ENCODE data around the gene RAB17.

Gene RAB17

GRCh38 chr2:237534380-237534779 lies 56.2 kb downstream of the RAB17 start:
- DNase-seq: no peak

- no peak for DNase-seq
Observed at GRCh38 chr2:237533668-237534161, 56.8 kb downstream of the RAB17 start.

DNA sequence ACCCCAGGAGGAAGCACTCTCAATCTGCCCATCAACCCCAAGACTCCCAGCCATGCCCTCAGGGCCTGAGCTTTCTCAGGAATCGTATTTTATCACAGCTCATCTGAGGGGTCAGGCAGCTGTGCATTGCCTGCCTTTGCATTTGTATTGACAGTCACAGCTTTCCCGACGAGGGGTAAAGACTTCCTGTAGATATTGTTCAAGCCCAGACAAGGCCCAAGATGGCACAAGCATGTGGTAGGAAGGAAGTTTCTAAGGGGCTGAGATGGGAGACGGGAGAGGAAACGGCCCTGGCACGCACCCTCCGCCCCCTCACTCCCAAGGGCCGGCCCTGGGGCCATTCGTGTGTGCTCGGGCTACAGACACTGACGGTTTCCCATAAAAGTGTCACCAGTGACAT lies 58.4 kb downstream of the RAB17 start:
- no peak for DNase-seq

DNA sequence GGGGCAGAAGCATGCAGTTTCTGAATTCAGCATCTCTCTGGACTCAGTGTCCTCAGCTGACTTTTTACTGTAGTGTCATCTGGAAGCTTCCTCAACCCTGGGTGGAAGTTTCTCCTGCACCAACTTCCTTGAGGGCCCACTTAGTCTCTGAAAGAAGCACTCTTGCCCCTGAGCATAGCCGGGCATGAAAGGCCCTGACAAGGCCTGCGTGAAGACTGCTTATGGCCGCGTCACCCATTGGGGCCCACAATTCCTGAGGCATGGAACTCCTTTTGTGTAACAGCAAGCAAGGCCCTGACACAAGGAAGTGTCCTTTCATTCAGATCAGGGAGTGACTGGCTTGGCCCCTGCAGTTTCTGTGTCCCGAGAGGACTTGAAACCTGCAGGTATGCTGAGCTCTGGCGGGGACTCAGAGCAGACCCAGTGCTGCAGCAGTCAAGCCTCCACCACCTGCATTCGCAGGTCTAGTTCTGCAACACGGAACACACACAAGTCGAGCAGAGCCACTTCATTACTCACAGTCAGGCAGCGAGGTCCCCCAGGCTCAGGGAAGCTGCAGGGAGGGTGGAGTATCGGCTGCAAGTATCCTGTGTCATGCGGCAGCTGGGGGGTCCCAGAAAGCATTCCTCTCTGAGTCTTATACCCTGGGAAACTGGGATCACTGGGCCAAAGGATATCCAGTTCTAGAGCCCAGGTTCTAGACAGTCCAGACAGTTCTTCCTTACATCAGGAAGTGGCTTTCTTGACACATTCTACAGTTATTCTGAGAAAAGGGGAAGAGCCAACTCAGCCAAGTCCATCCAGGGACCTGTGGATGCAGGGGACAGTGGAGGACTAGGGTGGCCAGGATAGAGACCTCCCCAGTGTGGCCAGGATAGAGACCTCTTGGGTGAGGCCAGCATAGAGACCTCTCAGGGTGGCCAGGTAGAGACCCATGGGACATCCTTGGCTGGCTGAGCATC lies 59.8 kb downstream of the RAB17 start:
- DNase-seq: no peak

DNA sequence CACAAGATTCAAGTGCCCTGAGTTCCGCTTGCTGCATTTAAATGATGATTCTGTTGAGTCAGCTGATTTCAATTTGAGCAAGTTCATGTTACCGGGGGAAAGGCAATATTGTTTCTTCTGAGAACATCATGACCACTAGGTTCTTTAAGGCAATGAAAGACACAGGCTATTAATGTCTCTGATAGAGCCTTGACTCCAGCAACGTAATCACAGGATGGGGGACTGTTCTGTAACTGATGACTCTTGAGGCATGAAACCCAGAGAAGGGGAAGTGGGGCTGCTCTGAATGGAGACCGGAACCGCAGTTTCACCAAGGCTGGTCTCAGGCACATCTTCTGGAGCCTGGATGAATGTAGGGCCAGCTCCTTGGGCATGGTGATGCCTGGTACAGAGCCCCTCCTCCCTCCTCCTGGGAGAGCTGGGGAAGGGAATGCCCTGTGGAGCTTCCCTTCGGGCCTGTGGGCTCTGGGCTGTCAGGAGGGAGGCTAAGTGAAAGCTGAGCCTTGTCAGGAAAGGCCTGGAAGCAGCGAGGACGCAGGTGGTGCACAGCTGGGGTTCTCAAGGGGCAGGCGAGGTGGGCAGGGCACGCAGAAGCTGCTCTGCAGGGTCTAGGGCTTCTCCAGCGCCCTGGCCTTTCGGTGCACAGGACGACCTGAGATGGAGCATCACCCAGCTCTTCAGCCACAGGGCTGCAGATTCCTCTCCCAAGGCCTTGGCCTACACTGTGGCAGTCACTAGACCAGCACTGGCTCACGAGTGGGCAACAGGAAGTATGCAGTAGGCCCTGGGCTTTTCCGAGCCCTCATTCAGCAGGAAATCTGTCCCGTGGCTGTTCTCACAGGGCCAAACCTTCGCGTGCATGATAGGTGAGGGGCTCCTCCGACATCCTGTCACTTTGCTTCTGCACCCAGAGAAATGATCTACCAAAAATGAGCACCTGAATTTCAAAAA lies 60.8 kb downstream of the RAB17 start:
- no peak for DNase-seq

- no peak for DNase-seq
Observed at GRCh38 chr2:237527766-237528165, 62.8 kb downstream of the RAB17 start.

DNA sequence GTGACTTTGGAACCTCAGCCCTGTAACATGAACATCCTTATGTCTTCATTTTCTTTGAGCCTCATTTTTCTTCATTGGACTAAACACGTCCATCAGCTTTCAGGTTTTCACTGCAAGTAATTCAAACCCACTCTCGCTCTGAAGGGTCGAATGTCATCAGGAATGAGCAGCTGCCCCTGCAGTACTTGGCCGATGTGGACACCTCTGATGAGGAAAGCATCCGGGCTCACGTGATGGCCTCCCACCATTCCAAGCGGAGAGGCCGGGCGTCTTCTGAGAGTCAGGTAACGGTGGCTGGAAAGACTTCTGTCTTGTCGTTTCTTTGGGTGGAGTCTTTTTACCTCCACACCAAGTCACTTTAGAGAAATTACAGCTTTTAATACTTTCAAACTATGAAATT lies 63.3 kb downstream of the RAB17 start:
- no peak for DNase-seq

- DNase-seq: no peak
Observed at GRCh38 chr2:237525559-237526157, 64.9 kb downstream of the RAB17 start.

DNA sequence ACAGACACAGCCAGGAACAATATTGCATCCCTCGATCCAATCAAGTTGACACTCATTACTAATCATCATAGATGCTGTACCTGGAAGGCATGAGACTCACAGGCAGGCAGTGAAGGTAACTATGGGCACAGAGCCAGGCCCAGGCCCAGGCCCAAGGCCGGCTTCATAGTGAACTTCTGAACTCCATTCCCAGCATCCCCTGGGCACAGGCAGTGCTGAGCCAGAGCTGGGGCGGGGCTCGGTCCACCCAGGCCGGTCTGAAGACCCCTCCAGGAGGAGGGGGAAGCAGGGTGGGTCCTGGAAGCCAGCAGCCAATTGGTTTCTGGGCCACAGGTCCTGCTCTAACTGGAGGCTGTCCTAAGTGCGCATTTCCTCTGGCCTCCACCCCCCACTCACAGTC lies 65.9 kb downstream of the RAB17 start:
- DNase-seq: no peak

Measured in DMS 273 treated with DMSO at 0.1 percent for 48 hours (cell line).